Choroid plexus epithelial cell (primary cell): ENCODE data around the gene THAP12.
"Not testable (repeated sequence)": the region's sequence is repeated elsewhere in the genome, so short reads cannot be mapped to it uniquely, and the experiment has no call there.

Source experiments
- DNase-seq: peaks from one replicate; pipeline ENCODE4 v3.0.0-alpha.2; 2010; ENCODE audit warnings: low read depth
- H3K4me3 ChIP-seq: 2 replicates; pipeline ENCODE4 v1.5.1; 2011; ENCODE audit warnings: low read depth, mild to moderate bottlenecking, control low read depth, low read length, moderate library complexity
- CTCF ChIP-seq: conservative IDR thresholded peaks from 2 replicates; pipeline ENCODE4 v1.5.1; 2011; ENCODE audit warnings: low read depth, mild to moderate bottlenecking, control low read depth, inconsistent platforms, low read length, moderate library complexity

THAP12 gene

GRCh38 chr11:76327756-76328388, 53.1 kb downstream of the THAP12 start:
- no peak overlapping the region for H3K4me3 ChIP-seq
- no peak for DNase-seq
- no peak for TF ChIP-seq CTCF

- H3K4me3 ChIP-seq = no peak overlapping the region
- TF ChIP-seq CTCF = no peak
- no peak for DNase-seq
Measured at GRCh38 chr11:76327202-76327601, 53.7 kb downstream of the THAP12 start.

- no peak overlapping the region for H3K4me3 ChIP-seq
- DNase-seq = no peak
- TF ChIP-seq CTCF = no peak
Measured at GRCh38 chr11:76325185-76325584, 55.7 kb downstream of the THAP12 start.

- no peak for TF ChIP-seq CTCF
- no peak for DNase-seq
Measured at GRCh38 chr11:76323804-76324203, 57.1 kb downstream of the THAP12 start.

GRCh38 chr11:76323375-76323774, 57.6 kb downstream of the THAP12 start:
- DNase-seq, H3K4me3 ChIP-seq: not testable (repeated sequence)

More at GRCh38 chr11:76323804-76324203, 57.1 kb downstream of the THAP12 start:
- H3K4me3 ChIP-seq = no peak overlapping the region

- no peak for TF ChIP-seq CTCF
- no peak for DNase-seq
- H3K4me3 ChIP-seq = no peak overlapping the region
Measured at GRCh38 chr11:76322942-76323341, 58.0 kb downstream of the THAP12 start.

GRCh38 chr11:76322540-76322939, 58.4 kb downstream of the THAP12 start:
- no peak overlapping the region for H3K4me3 ChIP-seq
- TF ChIP-seq CTCF = no peak
- DNase-seq = no peak
